Astrocyte of the cerebellum (primary cell): Measurements from ENCODE around the gene HERC5.

Source experiments
- DNase-seq: peaks from one replicate; pipeline ENCODE4 v3.0.0-alpha.2; 2011; ENCODE audit warnings: low read depth
- H3K4me3 ChIP-seq: 2 replicates; pipeline ENCODE4 v1.5.1; 2011; ENCODE audit warnings: mild to moderate bottlenecking, low read depth, low read length, moderate library complexity
- CTCF ChIP-seq: IDR thresholded peaks from 2 replicates; pipeline ENCODE4 v1.5.1; 2012; ENCODE audit warnings: low read length, low read depth, moderate library complexity, mild to moderate bottlenecking; ENCODE audit errors: missing control alignments
- in situ Hi-C: cut with HindIII; loops from 2 replicates; pipeline ENCODE4 v1.10.0; 2017; ENCODE audit warnings: low sequenced_read_pairs

The HERC5 gene

GRCh38 chr4:88523325-88524129 is 66.6 kb downstream of the HERC5 start, which contains the start of gene PYURF:
Gene PYURF, minus strand, starts transcription at chr4:88523776. Its CDS starts 76 bp downstream, at chr4:88523700.
- TF ChIP-seq CTCF = no peak
- in situ Hi-C loops = loop anchor here (25.0 kb wide), 2 partner anchors 161 to 486 kb away; no protein-coding TSS in a partner anchor
- peak within 1 kb of the TSS; percentile 66 for H3K4me3 ChIP-seq
- DNase-seq = peak; percentile 79

- peak; percentile 4 for TF ChIP-seq CTCF
- in situ Hi-C loops = loop anchor here (25.0 kb wide), 2 partner anchors 162 to 487 kb away; no protein-coding TSS in a partner anchor
- DNase-seq = no peak
- H3K4me3 ChIP-seq = peak overlapping the region; percentile 66
Measured at GRCh38 chr4:88524171-88524570, 67.3 kb downstream of the HERC5 start.

GRCh38 chr4:88526221-88526815 is 69.4 kb downstream of the HERC5 start:
- no peak for DNase-seq
- TF ChIP-seq CTCF = no peak
- no peak overlapping the region for H3K4me3 ChIP-seq
- in situ Hi-C loops = no loop called here

GRCh38 chr4:88527787-88528186 is 70.9 kb downstream of the HERC5 start:
- no peak for DNase-seq
- no peak overlapping the region for H3K4me3 ChIP-seq
- in situ Hi-C loops = no loop called here
- no peak for TF ChIP-seq CTCF

- no peak for DNase-seq
- no peak for TF ChIP-seq CTCF
- in situ Hi-C loops = no loop called here
- H3K4me3 ChIP-seq = no peak overlapping the region
Measured at GRCh38 chr4:88528861-88529260, 71.9 kb downstream of the HERC5 start.

- TF ChIP-seq CTCF = no peak
- no peak for DNase-seq
- in situ Hi-C loops = no loop called here
- no peak overlapping the region for H3K4me3 ChIP-seq
Measured at GRCh38 chr4:88531549-88531948, 74.6 kb downstream of the HERC5 start.
